Caco-2 (cell line): Measurements from ENCODE around the gene OSBPL5. TPM values are rescaled to one million over a fixed set of nuclear protein-coding genes. Genes with fewer than 3 reads are reported as not detected.

ENCODE experiments used
- BruUV-seq: library from RNA; stranded (reverse); fragments of 400-500 nt; replicated peaks from 2 replicates; lab custom pipeline; 2021; lab: Mats Ljungman, UMichigan
- CTCF ChIA-PET: fragments of 300-600 bp; sonication (Branson Sonifier 250); formaldehyde crosslinking; loops from one replicate; lab custom pipeline; 2022; ENCODE audit warnings: antibody characterized with exemption; lab: Charles Lee
- POLR2A ChIA-PET: fragments of 300-600 bp; sonication (Branson Sonifier 250); formaldehyde crosslinking; loops from one replicate; lab custom pipeline; 2022; ENCODE audit warnings: antibody characterized with exemption; lab: Charles Lee
- DNase-seq, 2 experiments: peaks; one replicate each; pipeline versions ENCODE4 v3.0.0 to v3.0.0-alpha.2; 2020 to 2022
- H3K27me3 ChIP-seq: replicated peaks from 2 replicates; pipeline ENCODE4 v1.6.0; 2011; ENCODE audit warnings: low read length; ENCODE audit not compliant: control insufficient read depth, insufficient read depth
- H3K36me3 ChIP-seq: 2 replicates; pipeline ENCODE4 v1.5.1; 2011; ENCODE audit warnings: low read length; ENCODE audit not compliant: control insufficient read depth, insufficient read depth
- H3K4me1 ChIP-seq: fragments of 250-450 bp; sonication (Bioruptor Pico); 2 replicates; pipeline ENCODE4 v1.5.1; 2020; ENCODE audit warnings: mild to moderate bottlenecking
- H3K4me3 ChIP-seq: 2 replicates; pipeline ENCODE4 v1.5.1; 2011; ENCODE audit warnings: low read depth, mild to moderate bottlenecking, control low read depth, low read length
- H3K9me3 ChIP-seq: fragments of 250-450 bp; sonication (Bioruptor Pico); 2 replicates; pipeline ENCODE4 v1.5.1; 2020; ENCODE audit warnings: mild to moderate bottlenecking, moderate library complexity
- H3K27ac Mint-ChIP-seq: one replicate; pipeline ENCODE4 v1.8.0; 2022; ENCODE audit warnings: mixed read lengths; ENCODE audit not compliant: unreplicated experiment
- H3K27me3 Mint-ChIP-seq: one replicate; pipeline ENCODE4 v1.8.0; 2022; ENCODE audit warnings: mixed read lengths; ENCODE audit not compliant: insufficient read depth, unreplicated experiment
- H3K36me3 Mint-ChIP-seq: one replicate; pipeline ENCODE4 v1.8.0; 2022; ENCODE audit warnings: mild to moderate bottlenecking, mixed read lengths; ENCODE audit not compliant: insufficient read depth, unreplicated experiment
- H3K4me1 Mint-ChIP-seq: one replicate; pipeline ENCODE4 v1.8.0; 2022; ENCODE audit warnings: low read depth, mixed read lengths; ENCODE audit not compliant: unreplicated experiment
- H3K4me3 Mint-ChIP-seq: one replicate; pipeline ENCODE4 v1.8.0; 2022; ENCODE audit warnings: mild to moderate bottlenecking, moderate library complexity, mixed read lengths; ENCODE audit not compliant: unreplicated experiment
- H3K9me3 Mint-ChIP-seq: one replicate; pipeline ENCODE4 v1.8.0; 2022; ENCODE audit warnings: mixed read lengths; ENCODE audit not compliant: unreplicated experiment
- CTCF ChIP-seq, 2 experiments: fragments of 200-600 bp in 1 of 2; IDR thresholded peaks; 1 replicate in 1 of 2; 2 replicates in 1 of 2; pipeline versions ENCODE4 v1.5.1 to v1.8.0; 2011 to 2022; ENCODE audit warnings: antibody characterized with exemption in 1 of 2, control low read depth in 1 of 2, inconsistent platforms in 1 of 2, low read depth in 1 of 2, low read length in 1 of 2, mild to moderate bottlenecking in 1 of 2, moderate library complexity in 1 of 2; ENCODE audit not compliant: insufficient read depth in 1 of 2, severe bottlenecking in 1 of 2, unreplicated experiment in 1 of 2
- intact Hi-C: fragments of 100-400 bp; cut with micrococcal nuclease; formaldehyde crosslinking; loops from one replicate; pipeline ENCODE4 v1.10.0; 2022; ENCODE audit not compliant: unreplicated experiment
- total RNA-seq: library from RNA; stranded (reverse); gene quantifications from 2 replicates; pipeline ENCODE4 v1.2.3, GENCODE V29; 2022

Gene OSBPL5
- total RNA-seq, 1 experiment from 2014 or later, result 4.9 TPM

DNA sequence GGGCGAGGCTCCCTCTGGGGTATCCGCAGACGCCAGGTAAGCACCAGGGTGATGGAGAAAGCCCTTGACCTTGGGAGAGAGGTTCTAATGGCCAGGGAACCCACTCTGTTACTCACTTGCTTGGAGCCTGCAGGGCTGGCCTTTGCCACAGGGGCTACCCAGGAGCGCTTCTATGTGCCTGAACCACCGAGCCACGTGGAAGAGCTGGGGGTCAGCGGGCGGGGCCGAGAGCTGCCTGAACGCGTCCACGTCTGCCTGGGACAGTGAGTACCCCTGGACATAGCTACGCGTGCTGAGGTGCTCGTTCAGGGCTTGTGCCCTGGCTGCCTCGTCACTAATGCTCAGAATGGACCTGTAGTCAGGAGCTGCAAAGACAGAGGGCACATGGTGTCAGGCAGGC is 117.5 kb downstream of the OSBPL5 start:
- no peaks in the 10 kb centered on the region for H3K36me3 ChIP-seq
- H3K27me3 ChIP-seq, result no peaks in the 10 kb centered on the region
- no peak for DNase-seq
- POLR2A ChIA-PET, result interaction anchor here (0.6 kb wide), 1 partner anchor 10 kb away, joined by 3 read pairs; no protein-coding TSS in a partner anchor
- H3K4me3 Mint-ChIP-seq, result no peak overlapping the region
- no peaks in the 10 kb centered on the region for H3K9me3 Mint-ChIP-seq
- no peaks in the 10 kb centered on the region for H3K27me3 Mint-ChIP-seq
- H3K27ac Mint-ChIP-seq, result no peak overlapping the region
- intact Hi-C loops, result no loop called here
- no peaks in the 10 kb centered on the region for H3K9me3 ChIP-seq
- TF ChIP-seq CTCF (IDR thresholded peaks at IDR 0.05; ENCODE audit: insufficient read depth in 1 of 2, low read depth in 1 of 2, low read length in 1 of 2, severe bottlenecking in 1 of 2, unreplicated experiment in 1 of 2), result no peak
- H3K4me1 Mint-ChIP-seq, result peaks cover under 1% of the 10 kb centered on the region
- H3K4me3 ChIP-seq, result no peak overlapping the region
- BruUV-seq, result no TSS peak
- no peaks in the 10 kb centered on the region for H3K4me1 ChIP-seq
- CTCF ChIA-PET, result interaction anchor here (1.9 kb wide), 1 partner anchor 44 kb away, joined by 4 read pairs; no protein-coding TSS in a partner anchor
- H3K36me3 Mint-ChIP-seq, result peaks cover 84% of the 10 kb centered on the region

GRCh38 chr11:3046641-3047040 is 118.5 kb downstream of the OSBPL5 start:
- TF ChIP-seq CTCF (IDR thresholded peaks at IDR 0.05; ENCODE audit: insufficient read depth in 1 of 2, low read depth in 1 of 2, low read length in 1 of 2, severe bottlenecking in 1 of 2, unreplicated experiment in 1 of 2), result no peak
- no peaks in the 10 kb centered on the region for H3K27me3 ChIP-seq
- Mint-ChIP-seq H3K27me3 (no peaks in the 10 kb centered on the region), H3K4me1 (peaks cover 6% of the 10 kb centered on the region), H3K36me3 (peaks cover 84% of the 10 kb centered on the region), H3K4me3 (no peak overlapping the region), H3K9me3 (no peaks in the 10 kb centered on the region), H3K27ac (no peak overlapping the region)
- no peak for DNase-seq
- no peaks in the 10 kb centered on the region for H3K4me1 ChIP-seq
- no peak overlapping the region for H3K4me3 ChIP-seq
- no peaks in the 10 kb centered on the region for H3K9me3 ChIP-seq
- POLR2A ChIA-PET, result no interaction called here
- intact Hi-C loops, result no loop called here
- BruUV-seq, result no TSS peak
- H3K36me3 ChIP-seq, result no peaks in the 10 kb centered on the region
- CTCF ChIA-PET, result interaction anchor here (1.9 kb wide), 1 partner anchor 45 kb away, joined by 4 read pairs; no protein-coding TSS in a partner anchor

GRCh38 chr11:3046190-3046589 is 118.9 kb downstream of the OSBPL5 start:
- no peak overlapping the region for H3K4me3 Mint-ChIP-seq
- Histone ChIP-seq H3K36me3 (no peaks in the 10 kb centered on the region), H3K4me3 (no peak overlapping the region), H3K27me3 (no peaks in the 10 kb centered on the region), H3K9me3 (no peaks in the 10 kb centered on the region), H3K4me1 (no peaks in the 10 kb centered on the region)
- ChIA-PET POLR2A (no interaction called here), CTCF (interaction anchor here (0.6 to 1.9 kb wide), 2 partner anchors 46 kb away, joined by 3 to 4 read pairs; no protein-coding TSS in a partner anchor)
- H3K9me3 Mint-ChIP-seq, result no peaks in the 10 kb centered on the region
- H3K27me3 Mint-ChIP-seq, result no peaks in the 10 kb centered on the region
- peaks cover 83% of the 10 kb centered on the region for H3K36me3 Mint-ChIP-seq
- peaks cover 6% of the 10 kb centered on the region for H3K4me1 Mint-ChIP-seq
- no TSS peak for BruUV-seq
- intact Hi-C loops, result no loop called here
- TF ChIP-seq CTCF (IDR thresholded peaks at IDR 0.05; ENCODE audit: insufficient read depth in 1 of 2, low read depth in 1 of 2, low read length in 1 of 2, severe bottlenecking in 1 of 2, unreplicated experiment in 1 of 2), result no peak
- no peak for DNase-seq
- H3K27ac Mint-ChIP-seq, result no peak overlapping the region
